ENCODE results near the gene SASS6. TPM values are rescaled to one million over a fixed set of nuclear protein-coding genes. Genes with fewer than 3 reads are reported as not detected.
A peak's percentile ranks its signal among the peaks of the same experiment; 100 is the strongest.

The SASS6 gene
- total and polyA plus RNA-seq, 5 donors from 2014 or later = 1.3 to 3.2 (median 2.7) TPM

- Histone ChIP-seq H3K4me3 (ENCODE audit: low read depth, low read length) (peak overlapping the region; percentile 8), H3K27ac (ENCODE audit: insufficient read depth, low read length, poor library complexity, severe bottlenecking) (no peak overlapping the region), H3K27me3 (ENCODE audit: control insufficient read depth, insufficient read depth, low read length) (no peaks in the 10 kb centered on the region), H3K4me1 (ENCODE audit: control insufficient read depth, insufficient read depth, low read length, poor library complexity, severe bottlenecking) (peaks cover 28% of the 10 kb centered on the region), H3K9me3 (ENCODE audit: control insufficient read depth in 2 of 2, low read length in 2 of 2) (no peaks in the 10 kb centered on the region), H3K36me3 (ENCODE audit: control insufficient read depth, insufficient read depth, low read length) (peaks cover 29% of the 10 kb centered on the region)
- no peaks in the 10 kb centered on the region for H3K9me3 Mint-ChIP-seq
- DNase-seq (no peak), ATAC-seq (ENCODE audit: low read depth in 2 of 2) (no peak)
- H3K4me1 Mint-ChIP-seq = peaks cover 20 to 50% (median 30%) of the 10 kb centered on the region in 4 donors
- peak overlapping the region; percentile 63 to 79 (median 72) for H3K4me3 Mint-ChIP-seq
- H3K36me3 Mint-ChIP-seq = peaks cover 15% of the 10 kb centered on the region
- H3K27ac Mint-ChIP-seq = peak overlapping the region in 1 of 3 donors; percentile 21
- H3K27me3 Mint-ChIP-seq = no peaks in the 10 kb centered on the region
Measured at GRCh38 chr1:100134872-100135271, 2.1 kb upstream of the SASS6 start.

GRCh38 chr1:100131623-100132022 lies 1.1 kb downstream of the SASS6 start:
- ATAC-seq (ENCODE audit: low read depth in 2 of 2) (no peak), DNase-seq (no peak)
- Mint-ChIP-seq H3K27me3 (no peaks in the 10 kb centered on the region), H3K4me3 (peak overlapping the region; percentile 93 to 100 (median 98)), H3K27ac (peak overlapping the region in 1 of 3 donors; percentile 99), H3K36me3 (no peaks in the 10 kb centered on the region), H3K4me1 (peaks cover 26 to 48% (median 29%) of the 10 kb centered on the region in 4 donors), H3K9me3 (no peaks in the 10 kb centered on the region)
- Histone ChIP-seq H3K4me3 (ENCODE audit: low read depth, low read length) (peak overlapping the region; percentile 97), H3K4me1 (ENCODE audit: control insufficient read depth, insufficient read depth, low read length, poor library complexity, severe bottlenecking) (peaks cover 28% of the 10 kb centered on the region), H3K36me3 (ENCODE audit: control insufficient read depth, insufficient read depth, low read length) (no peaks in the 10 kb centered on the region), H3K9me3 (ENCODE audit: control insufficient read depth in 2 of 2, low read length in 2 of 2) (no peaks in the 10 kb centered on the region), H3K27ac (ENCODE audit: insufficient read depth, low read length, poor library complexity, severe bottlenecking) (no peak overlapping the region), H3K27me3 (ENCODE audit: control insufficient read depth, insufficient read depth, low read length) (no peaks in the 10 kb centered on the region)

- Mint-ChIP-seq H3K27me3 (no peaks in the 10 kb centered on the region), H3K9me3 (no peaks in the 10 kb centered on the region), H3K4me3 (peak overlapping the region in 1 of 4 donors; percentile 61), H3K4me1 (peaks cover 22 to 46% (median 32%) of the 10 kb centered on the region in 4 donors), H3K36me3 (peaks cover 7% of the 10 kb centered on the region), H3K27ac (no peak overlapping the region)
- ATAC-seq (ENCODE audit: low read depth in 2 of 2) (no peak), DNase-seq (peak in 1 of 3 donors; percentile 11)
- no peaks in the 10 kb centered on the region for H3K9me3 ChIP-seq (ENCODE audit: control insufficient read depth in 2 of 2, low read length in 2 of 2)
- no peak overlapping the region for H3K4me3 ChIP-seq (ENCODE audit: low read depth, low read length)
- H3K27ac ChIP-seq (ENCODE audit: insufficient read depth, low read length, poor library complexity, severe bottlenecking) = no peak overlapping the region
- H3K4me1 ChIP-seq (ENCODE audit: control insufficient read depth, insufficient read depth, low read length, poor library complexity, severe bottlenecking) = peaks cover 27% of the 10 kb centered on the region
- H3K27me3 ChIP-seq (ENCODE audit: control insufficient read depth, insufficient read depth, low read length) = no peaks in the 10 kb centered on the region
- H3K36me3 ChIP-seq (ENCODE audit: control insufficient read depth, insufficient read depth, low read length) = no peaks in the 10 kb centered on the region
Measured at GRCh38 chr1:100130552-100131077, 2.1 kb downstream of the SASS6 start.

- Mint-ChIP-seq H3K4me1 (peaks cover 8 to 15% (median 13%) of the 10 kb centered on the region in 4 donors), H3K9me3 (no peaks in the 10 kb centered on the region), H3K4me3 (no peak overlapping the region), H3K27me3 (no peaks in the 10 kb centered on the region), H3K27ac (no peak overlapping the region), H3K36me3 (peaks cover 7% of the 10 kb centered on the region)
- Histone ChIP-seq H3K27me3 (ENCODE audit: control insufficient read depth, insufficient read depth, low read length) (no peaks in the 10 kb centered on the region), H3K27ac (ENCODE audit: insufficient read depth, low read length, poor library complexity, severe bottlenecking) (no peak overlapping the region), H3K36me3 (ENCODE audit: control insufficient read depth, insufficient read depth, low read length) (no peaks in the 10 kb centered on the region), H3K4me3 (ENCODE audit: low read depth, low read length) (no peak overlapping the region), H3K9me3 (ENCODE audit: control insufficient read depth in 2 of 2, low read length in 2 of 2) (no peaks in the 10 kb centered on the region), H3K4me1 (ENCODE audit: control insufficient read depth, insufficient read depth, low read length, poor library complexity, severe bottlenecking) (peaks cover 8% of the 10 kb centered on the region)
- DNase-seq = no peak
- ATAC-seq (ENCODE audit: low read depth in 2 of 2) = no peak
Measured at GRCh38 chr1:100127226-100127625, 5.5 kb downstream of the SASS6 start.

GRCh38 chr1:100122177-100122576 lies 10.6 kb downstream of the SASS6 start:
- Histone ChIP-seq H3K27ac (ENCODE audit: insufficient read depth, low read length, poor library complexity, severe bottlenecking) (no peak overlapping the region), H3K4me1 (ENCODE audit: control insufficient read depth, insufficient read depth, low read length, poor library complexity, severe bottlenecking) (no peaks in the 10 kb centered on the region), H3K4me3 (ENCODE audit: low read depth, low read length) (no peak overlapping the region), H3K27me3 (ENCODE audit: control insufficient read depth, insufficient read depth, low read length) (no peaks in the 10 kb centered on the region), H3K9me3 (ENCODE audit: control insufficient read depth in 2 of 2, low read length in 2 of 2) (no peaks in the 10 kb centered on the region), H3K36me3 (ENCODE audit: control insufficient read depth, insufficient read depth, low read length) (peaks cover 9% of the 10 kb centered on the region)
- Mint-ChIP-seq H3K4me1 (peaks cover 0 to 6% (median 2%) of the 10 kb centered on the region in 4 donors), H3K9me3 (no peaks in the 10 kb centered on the region), H3K27me3 (no peaks in the 10 kb centered on the region), H3K36me3 (peaks cover 16% of the 10 kb centered on the region), H3K27ac (no peak overlapping the region), H3K4me3 (no peak overlapping the region)
- DNase-seq (no peak), ATAC-seq (ENCODE audit: low read depth in 2 of 2) (no peak)

- Mint-ChIP-seq H3K27ac (no peak overlapping the region), H3K4me3 (no peak overlapping the region), H3K4me1 (peaks cover 0 to 6% (median 0%) of the 10 kb centered on the region in 4 donors), H3K27me3 (no peaks in the 10 kb centered on the region), H3K9me3 (no peaks in the 10 kb centered on the region), H3K36me3 (peaks cover 12% of the 10 kb centered on the region)
- Histone ChIP-seq H3K27ac (ENCODE audit: insufficient read depth, low read length, poor library complexity, severe bottlenecking) (no peak overlapping the region), H3K27me3 (ENCODE audit: control insufficient read depth, insufficient read depth, low read length) (no peaks in the 10 kb centered on the region), H3K4me1 (ENCODE audit: control insufficient read depth, insufficient read depth, low read length, poor library complexity, severe bottlenecking) (no peaks in the 10 kb centered on the region), H3K4me3 (ENCODE audit: low read depth, low read length) (no peak overlapping the region), H3K36me3 (ENCODE audit: control insufficient read depth, insufficient read depth, low read length) (peaks cover 12% of the 10 kb centered on the region), H3K9me3 (ENCODE audit: control insufficient read depth in 2 of 2, low read length in 2 of 2) (no peaks in the 10 kb centered on the region)
- no peak for DNase-seq
- no peak for ATAC-seq (ENCODE audit: low read depth in 2 of 2)
Measured at GRCh38 chr1:100115524-100115923, 17.2 kb downstream of the SASS6 start.

GRCh38 chr1:100109554-100110066 lies 23.1 kb downstream of the SASS6 start:
- Histone ChIP-seq H3K4me1 (ENCODE audit: control insufficient read depth, insufficient read depth, low read length, poor library complexity, severe bottlenecking) (no peaks in the 10 kb centered on the region), H3K4me3 (ENCODE audit: low read depth, low read length) (no peak overlapping the region), H3K27ac (ENCODE audit: insufficient read depth, low read length, poor library complexity, severe bottlenecking) (no peak overlapping the region), H3K9me3 (ENCODE audit: control insufficient read depth in 2 of 2, low read length in 2 of 2) (no peaks in the 10 kb centered on the region), H3K27me3 (ENCODE audit: control insufficient read depth, insufficient read depth, low read length) (no peaks in the 10 kb centered on the region), H3K36me3 (ENCODE audit: control insufficient read depth, insufficient read depth, low read length) (peaks cover 11% of the 10 kb centered on the region)
- Mint-ChIP-seq H3K9me3 (no peaks in the 10 kb centered on the region), H3K4me1 (peaks cover 0 to 6% (median 3%) of the 10 kb centered on the region in 4 donors), H3K4me3 (no peak overlapping the region), H3K36me3 (peaks cover 15% of the 10 kb centered on the region), H3K27ac (no peak overlapping the region), H3K27me3 (no peaks in the 10 kb centered on the region)
- DNase-seq (no peak), ATAC-seq (ENCODE audit: low read depth in 2 of 2) (no peak)

- Mint-ChIP-seq H3K27me3 (no peaks in the 10 kb centered on the region), H3K36me3 (peaks cover 24% of the 10 kb centered on the region), H3K9me3 (no peaks in the 10 kb centered on the region), H3K4me3 (no peak overlapping the region), H3K4me1 (peaks cover 0 to 5% (median 2%) of the 10 kb centered on the region in 4 donors), H3K27ac (no peak overlapping the region)
- Histone ChIP-seq H3K4me3 (ENCODE audit: low read depth, low read length) (no peak overlapping the region), H3K27me3 (ENCODE audit: control insufficient read depth, insufficient read depth, low read length) (no peaks in the 10 kb centered on the region), H3K27ac (ENCODE audit: insufficient read depth, low read length, poor library complexity, severe bottlenecking) (no peak overlapping the region), H3K36me3 (ENCODE audit: control insufficient read depth, insufficient read depth, low read length) (peaks cover 27% of the 10 kb centered on the region), H3K4me1 (ENCODE audit: control insufficient read depth, insufficient read depth, low read length, poor library complexity, severe bottlenecking) (no peaks in the 10 kb centered on the region), H3K9me3 (ENCODE audit: control insufficient read depth in 2 of 2, low read length in 2 of 2) (no peaks in the 10 kb centered on the region)
- no peak for DNase-seq
- no peak for ATAC-seq (ENCODE audit: low read depth in 2 of 2)
Measured at GRCh38 chr1:100107696-100108095, 25.0 kb downstream of the SASS6 start.
